Measurements from ENCODE around the gene RASA3.

The RASA3 gene

DNA sequence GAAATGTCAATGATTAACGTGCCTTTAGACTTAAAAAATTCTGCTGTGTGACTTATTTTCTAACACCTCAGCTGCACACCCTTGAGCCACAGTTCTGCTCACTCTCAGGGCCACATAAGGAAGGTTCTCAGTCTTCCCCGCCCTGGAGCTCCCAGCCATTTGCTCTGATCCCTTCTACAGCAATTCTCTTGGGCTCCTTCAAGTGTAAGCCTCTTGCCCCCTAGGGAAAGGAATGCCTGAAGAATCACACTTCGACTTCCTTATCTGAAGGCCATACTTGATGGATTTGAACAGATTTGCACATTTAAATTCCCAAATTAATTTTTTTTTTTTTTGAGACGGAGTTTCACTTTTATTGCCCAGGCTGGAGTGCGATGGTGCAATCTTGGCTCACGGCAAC is 44.2 kb downstream of the RASA3 start:
- DNase-seq (ENCODE audit: low read depth): no peak
- no peak overlapping the region for H3K4me3 ChIP-seq (ENCODE audit: low read depth, low read length)
- TF ChIP-seq, protein P1, sequence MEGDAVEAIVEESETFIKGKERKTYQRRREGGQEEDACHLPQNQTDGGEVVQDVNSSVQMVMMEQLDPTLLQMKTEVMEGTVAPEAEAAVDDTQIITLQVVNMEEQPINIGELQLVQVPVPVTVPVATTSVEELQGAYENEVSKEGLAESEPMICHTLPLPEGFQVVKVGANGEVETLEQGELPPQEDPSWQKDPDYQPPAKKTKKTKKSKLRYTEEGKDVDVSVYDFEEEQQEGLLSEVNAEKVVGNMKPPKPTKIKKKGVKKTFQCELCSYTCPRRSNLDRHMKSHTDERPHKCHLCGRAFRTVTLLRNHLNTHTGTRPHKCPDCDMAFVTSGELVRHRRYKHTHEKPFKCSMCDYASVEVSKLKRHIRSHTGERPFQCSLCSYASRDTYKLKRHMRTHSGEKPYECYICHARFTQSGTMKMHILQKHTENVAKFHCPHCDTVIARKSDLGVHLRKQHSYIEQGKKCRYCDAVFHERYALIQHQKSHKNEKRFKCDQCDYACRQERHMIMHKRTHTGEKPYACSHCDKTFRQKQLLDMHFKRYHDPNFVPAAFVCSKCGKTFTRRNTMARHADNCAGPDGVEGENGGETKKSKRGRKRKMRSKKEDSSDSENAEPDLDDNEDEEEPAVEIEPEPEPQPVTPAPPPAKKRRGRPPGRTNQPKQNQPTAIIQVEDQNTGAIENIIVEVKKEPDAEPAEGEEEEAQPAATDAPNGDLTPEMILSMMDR (conservative IDR thresholded peaks at IDR 0.05; ENCODE audit: low read depth, low read length): peak; percentile 31

DNA sequence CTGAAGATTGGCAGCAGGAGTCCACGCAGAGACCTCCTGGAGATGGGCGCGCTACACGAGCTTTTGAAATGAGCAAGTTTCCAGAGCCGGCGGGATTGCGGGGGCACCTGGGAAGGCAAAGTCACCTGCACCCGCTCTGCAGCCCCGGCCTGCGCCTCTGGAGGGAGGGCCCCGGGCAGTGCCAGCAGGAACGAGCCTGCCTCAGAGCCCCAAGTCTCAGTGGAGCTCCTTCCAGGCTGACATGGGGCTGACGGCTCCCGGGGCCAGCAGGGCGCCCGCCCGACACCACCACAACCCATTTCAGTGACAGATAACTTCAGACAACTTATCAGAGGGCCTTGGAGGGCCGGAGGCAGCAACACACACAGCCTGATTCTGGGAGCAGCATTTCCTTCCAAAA is 45.0 kb downstream of the RASA3 start:
- no peak overlapping the region for H3K4me3 ChIP-seq (ENCODE audit: low read depth, low read length)
- TF ChIP-seq, protein P1 (conservative IDR thresholded peaks at IDR 0.05; ENCODE audit: low read depth, low read length): no peak
- DNase-seq (ENCODE audit: low read depth): no peak

DNA sequence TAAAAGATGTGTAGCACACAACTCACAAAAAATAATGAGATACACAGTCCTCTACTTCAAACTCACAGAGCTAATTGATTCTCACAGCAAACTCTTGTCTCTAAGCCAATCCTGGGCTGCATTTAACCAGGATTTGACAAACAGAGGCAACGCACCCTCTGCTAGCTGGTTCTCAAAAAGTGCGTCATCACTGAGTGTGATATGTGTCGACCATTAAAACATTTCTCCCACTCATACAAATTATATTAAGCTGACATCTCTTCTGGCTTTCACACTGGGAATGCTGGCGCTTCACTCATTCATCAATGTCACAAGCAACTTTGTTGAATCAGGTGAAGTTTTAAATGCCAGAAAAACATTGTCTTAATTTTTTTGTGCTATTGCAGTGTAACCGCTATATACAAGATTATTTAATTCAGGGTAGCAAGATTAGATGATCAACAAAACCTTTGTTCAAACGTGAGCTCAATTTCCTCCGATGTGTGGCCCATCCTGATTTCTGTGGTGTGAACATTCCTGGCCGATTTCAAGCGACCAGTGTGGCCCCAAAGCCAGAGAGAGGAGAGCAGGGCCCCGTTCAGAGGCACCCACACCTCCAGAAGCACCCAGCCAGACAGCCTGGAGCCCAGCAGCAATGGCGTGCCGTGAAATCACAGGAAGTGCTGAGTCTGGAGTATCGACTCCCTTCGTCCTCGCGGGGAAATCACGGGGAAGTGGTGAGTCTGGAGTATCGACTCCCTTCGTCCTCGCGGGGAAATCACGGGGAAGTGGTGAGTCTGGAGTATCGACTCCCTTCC is 49.4 kb downstream of the RASA3 start:
- DNase-seq (ENCODE audit: low read depth): no peak
- H3K4me3 ChIP-seq (ENCODE audit: low read depth, low read length): no peak overlapping the region
- TF ChIP-seq, protein P1 (conservative IDR thresholded peaks at IDR 0.05; ENCODE audit: low read depth, low read length): no peak

DNA sequence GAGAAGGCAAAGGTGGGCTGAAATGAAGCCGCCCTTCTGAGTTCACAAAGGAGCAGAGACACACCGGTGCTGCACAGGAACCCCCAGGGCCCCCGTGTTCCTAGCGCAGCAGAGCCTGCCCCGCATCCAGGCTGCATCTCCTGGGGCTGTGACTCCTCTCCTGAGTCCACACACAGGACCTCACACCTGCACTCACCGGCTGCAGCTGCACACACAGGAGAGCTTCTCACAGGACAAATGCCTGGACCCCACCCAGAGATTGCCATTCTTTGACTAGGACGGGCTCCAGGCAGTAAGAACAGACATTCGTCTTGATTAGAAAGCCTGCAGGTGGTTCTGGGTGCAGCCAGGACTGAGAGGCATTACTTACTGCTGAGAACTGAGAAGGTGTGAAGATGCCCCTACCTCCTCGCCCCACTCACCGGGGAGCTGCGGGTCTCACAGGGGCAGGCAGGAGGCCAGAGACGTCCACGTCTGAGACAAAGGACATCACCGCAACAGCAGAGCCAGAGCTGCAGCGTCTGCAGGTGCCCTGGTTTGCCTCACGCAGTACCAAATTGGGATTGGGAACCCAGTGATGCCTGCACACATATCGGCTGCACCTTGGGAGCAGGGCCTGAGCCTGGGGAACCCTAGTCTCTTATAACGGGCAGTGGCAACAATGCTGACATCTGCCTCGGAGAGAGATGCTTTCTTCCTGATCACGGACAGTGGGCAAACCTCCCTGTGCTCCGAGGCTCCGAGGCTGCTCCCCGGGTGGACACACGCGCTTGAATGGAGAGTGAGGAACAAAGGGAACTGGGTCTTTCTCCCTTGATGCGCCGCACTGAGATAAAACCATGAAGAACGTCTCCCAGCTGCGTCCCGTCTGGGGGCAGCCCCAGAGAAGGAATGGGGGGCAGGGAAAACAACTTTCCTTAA is 50.4 kb downstream of the RASA3 start:
- no peak for DNase-seq (ENCODE audit: low read depth)
- H3K4me3 ChIP-seq (ENCODE audit: low read depth, low read length): no peak overlapping the region
- TF ChIP-seq, protein P1 (conservative IDR thresholded peaks at IDR 0.05; ENCODE audit: low read depth, low read length): no peak

DNA sequence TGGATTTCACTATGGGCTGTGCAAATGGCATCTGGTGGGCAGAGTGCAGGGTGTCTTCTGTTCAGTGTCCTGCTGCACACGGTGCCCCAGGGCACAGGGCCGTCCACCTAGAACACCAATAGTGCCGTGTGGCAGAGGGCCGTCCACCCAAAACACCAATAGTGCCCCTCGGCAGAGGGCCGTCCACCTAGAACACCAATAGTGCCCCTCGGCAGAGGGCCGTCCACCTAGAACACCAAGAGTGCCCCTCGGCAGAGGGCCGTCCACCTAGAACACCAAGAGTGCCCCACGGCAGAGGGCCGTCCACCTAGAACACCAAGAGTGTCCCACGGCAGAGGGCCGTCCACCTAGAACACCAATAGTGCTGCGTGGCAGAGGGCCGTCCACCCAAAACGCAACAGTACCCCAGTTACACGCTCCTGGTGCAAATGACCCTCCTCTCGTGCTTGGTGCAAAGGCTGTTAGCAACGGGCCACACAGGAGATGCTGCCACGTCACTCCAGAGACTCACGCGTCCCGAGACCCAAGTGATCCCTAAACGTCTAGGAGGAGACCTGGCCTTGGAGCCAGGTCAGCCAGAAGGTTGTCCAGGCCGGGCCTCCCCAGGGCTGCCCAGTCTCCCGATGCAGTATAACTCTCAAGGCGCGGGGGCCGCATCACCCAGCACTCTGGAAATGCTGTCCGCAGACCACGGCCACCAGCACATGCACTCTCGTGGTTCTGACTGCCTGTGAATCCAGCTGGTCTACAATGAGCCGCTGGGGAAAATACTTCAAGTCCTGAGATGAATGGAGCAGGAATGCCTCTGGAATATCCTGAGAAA is 51.5 kb downstream of the RASA3 start:
- DNase-seq (ENCODE audit: low read depth): no peak
- TF ChIP-seq, protein P1 (conservative IDR thresholded peaks at IDR 0.05; ENCODE audit: low read depth, low read length): no peak
- no peak overlapping the region for H3K4me3 ChIP-seq (ENCODE audit: low read depth, low read length)

DNA sequence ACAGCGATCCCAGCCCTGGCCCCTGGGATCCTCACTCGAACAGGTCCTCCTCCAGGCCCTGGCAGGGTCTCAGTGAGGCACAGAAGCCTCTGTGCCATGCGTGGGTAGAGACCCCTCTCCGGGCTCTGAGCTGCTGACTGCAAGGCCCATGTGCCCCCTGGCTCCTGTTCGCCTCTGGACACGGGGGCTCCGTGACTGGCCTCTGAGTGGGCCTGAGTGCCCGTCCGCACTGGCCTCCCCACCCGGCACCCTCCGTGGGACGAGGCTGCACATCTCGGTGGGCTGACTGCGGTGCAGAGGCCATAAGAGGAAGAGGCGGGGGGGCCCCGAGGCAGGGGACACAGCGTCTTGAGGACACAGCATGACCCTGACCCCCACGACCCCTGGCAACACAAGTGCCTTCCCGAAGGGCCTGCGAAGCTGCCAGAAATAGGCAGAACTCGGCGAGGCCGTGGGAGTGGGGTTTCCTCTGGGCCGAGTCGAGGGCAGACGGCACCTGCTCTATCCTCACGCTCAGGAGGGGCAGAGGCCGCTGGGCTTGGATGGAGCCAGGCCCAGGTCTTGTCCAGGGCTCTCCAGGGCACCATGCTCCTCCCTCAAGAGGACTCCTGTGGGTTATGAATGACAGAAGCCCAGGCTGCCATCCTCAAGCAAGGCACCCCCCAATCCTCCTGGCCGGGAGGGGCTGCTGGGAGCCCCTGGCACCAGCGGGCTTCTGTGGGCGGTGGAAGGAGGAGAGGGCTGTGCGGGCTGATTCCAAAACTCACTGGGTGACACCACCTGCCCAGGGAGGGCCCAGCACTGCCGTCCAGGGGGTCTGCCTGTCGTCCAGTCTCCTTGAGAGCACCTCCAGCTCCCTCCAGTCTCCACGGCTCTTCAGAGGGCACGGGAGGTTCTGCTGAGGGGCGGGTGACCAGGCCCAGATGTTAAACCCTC is 52.6 kb downstream of the RASA3 start:
- DNase-seq (ENCODE audit: low read depth): no peak
- H3K4me3 ChIP-seq (ENCODE audit: low read depth, low read length): no peak overlapping the region
- TF ChIP-seq, protein P1 (conservative IDR thresholded peaks at IDR 0.05; ENCODE audit: low read depth, low read length): no peak

Data from choroid plexus epithelial cell (primary cell).